ENCODE measurements around the gene MCF2L2.

GRCh38 chr3:183226333-183226890, 202.0 kb downstream of the MCF2L2 start:
- no peak for TF ChIP-seq TCF4 (CRISPR knock-in tag; IDR thresholded peaks at IDR 0.05; ENCODE audit: borderline replicate concordance)
- no peak for TF ChIP-seq PATZ1 (CRISPR knock-in tag; IDR thresholded peaks at IDR 0.05; ENCODE audit: borderline replicate concordance)

Data from SK-N-SH treated with all-trans-retinoic acid at 6 μM for 48 hours (cell line).